ENCODE results near the gene TTC31.

The TTC31 gene

DNA sequence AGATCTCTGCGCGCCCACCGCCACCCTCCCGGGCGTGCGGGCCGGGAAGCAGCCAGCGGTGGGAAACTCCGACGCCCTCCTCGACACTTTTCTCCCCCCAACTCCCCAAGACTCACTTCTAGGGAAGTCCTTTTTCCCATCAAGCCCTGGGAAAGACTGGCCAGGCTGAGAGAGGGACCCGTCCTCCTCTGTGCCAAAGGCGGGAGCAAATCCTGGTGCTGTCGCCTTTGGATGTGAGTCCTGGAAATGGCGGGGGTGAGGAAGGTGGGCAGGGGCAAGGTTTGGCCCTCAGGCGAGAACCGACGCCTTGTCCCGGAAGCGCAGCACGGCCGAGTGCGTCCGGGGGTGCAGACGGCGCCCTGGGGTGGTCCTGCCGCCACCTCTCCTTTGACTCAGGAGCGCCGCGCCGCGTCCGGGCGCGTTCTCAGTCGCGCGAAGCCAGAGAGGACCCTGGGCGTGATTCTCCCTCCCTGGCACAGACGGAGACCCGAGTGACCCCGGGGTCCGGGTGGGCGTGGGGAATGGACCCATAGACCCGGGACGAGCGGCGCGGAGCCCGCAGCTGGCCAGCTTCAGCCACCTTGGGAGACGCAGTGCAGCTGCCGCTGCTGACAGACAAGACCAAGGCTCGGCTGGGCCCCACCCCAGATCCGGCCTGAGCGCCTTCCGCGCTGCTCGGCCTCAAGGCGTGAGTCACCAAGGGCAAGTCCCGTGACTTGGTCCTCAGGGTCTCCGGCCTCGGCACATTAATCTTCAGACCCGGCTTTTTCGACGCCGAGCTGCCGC, 20.0 kb downstream of the TTC31 start:
- Histone ChIP-seq H3K4me1 (ENCODE audit: insufficient read depth, low read length) (peaks cover 36% of the 10 kb centered on the region), H3K36me3 (ENCODE audit: insufficient read depth, low read length) (peaks cover 11% of the 10 kb centered on the region), H3K79me2 (ENCODE audit: insufficient read depth, low read length) (peaks cover 28% of the 10 kb centered on the region), H3K9me3 (ENCODE audit: insufficient read depth, low read length, severe bottlenecking) (no peaks in the 10 kb centered on the region), H3K27ac (ENCODE audit: low read length) (no peak overlapping the region), H3K9ac (ENCODE audit: low read depth, low read length) (no peak overlapping the region), H3K4me3 (ENCODE audit: low read depth in 1 of 2, low read length in 2 of 2) (no peak overlapping the region), H3K4me2 (ENCODE audit: insufficient read depth, low read length) (no peak overlapping the region), H4K20me1 (ENCODE audit: insufficient read depth, low read length) (no peaks in the 10 kb centered on the region), H2AFZ (ENCODE audit: low read depth, low read length) (no peak overlapping the region), H3K27me3 (ENCODE audit: insufficient read depth, low read length, poor library complexity) (no peaks in the 10 kb centered on the region)
- DNase-seq (no peak), ATAC-seq (ENCODE audit: insufficient read depth, low read depth) (no peak)
- TF ChIP-seq, protein P1, sequence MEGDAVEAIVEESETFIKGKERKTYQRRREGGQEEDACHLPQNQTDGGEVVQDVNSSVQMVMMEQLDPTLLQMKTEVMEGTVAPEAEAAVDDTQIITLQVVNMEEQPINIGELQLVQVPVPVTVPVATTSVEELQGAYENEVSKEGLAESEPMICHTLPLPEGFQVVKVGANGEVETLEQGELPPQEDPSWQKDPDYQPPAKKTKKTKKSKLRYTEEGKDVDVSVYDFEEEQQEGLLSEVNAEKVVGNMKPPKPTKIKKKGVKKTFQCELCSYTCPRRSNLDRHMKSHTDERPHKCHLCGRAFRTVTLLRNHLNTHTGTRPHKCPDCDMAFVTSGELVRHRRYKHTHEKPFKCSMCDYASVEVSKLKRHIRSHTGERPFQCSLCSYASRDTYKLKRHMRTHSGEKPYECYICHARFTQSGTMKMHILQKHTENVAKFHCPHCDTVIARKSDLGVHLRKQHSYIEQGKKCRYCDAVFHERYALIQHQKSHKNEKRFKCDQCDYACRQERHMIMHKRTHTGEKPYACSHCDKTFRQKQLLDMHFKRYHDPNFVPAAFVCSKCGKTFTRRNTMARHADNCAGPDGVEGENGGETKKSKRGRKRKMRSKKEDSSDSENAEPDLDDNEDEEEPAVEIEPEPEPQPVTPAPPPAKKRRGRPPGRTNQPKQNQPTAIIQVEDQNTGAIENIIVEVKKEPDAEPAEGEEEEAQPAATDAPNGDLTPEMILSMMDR (IDR thresholded peaks at IDR 0.05; ENCODE audit: borderline replicate concordance, extremely low read depth, low read length, poor library complexity, severe bottlenecking) = no peak
- TF ChIP-seq EZH2 (IDR thresholded peaks at IDR 0.05; ENCODE audit: borderline replicate concordance, low read depth, low read length, severe bottlenecking) = no peak

DNA sequence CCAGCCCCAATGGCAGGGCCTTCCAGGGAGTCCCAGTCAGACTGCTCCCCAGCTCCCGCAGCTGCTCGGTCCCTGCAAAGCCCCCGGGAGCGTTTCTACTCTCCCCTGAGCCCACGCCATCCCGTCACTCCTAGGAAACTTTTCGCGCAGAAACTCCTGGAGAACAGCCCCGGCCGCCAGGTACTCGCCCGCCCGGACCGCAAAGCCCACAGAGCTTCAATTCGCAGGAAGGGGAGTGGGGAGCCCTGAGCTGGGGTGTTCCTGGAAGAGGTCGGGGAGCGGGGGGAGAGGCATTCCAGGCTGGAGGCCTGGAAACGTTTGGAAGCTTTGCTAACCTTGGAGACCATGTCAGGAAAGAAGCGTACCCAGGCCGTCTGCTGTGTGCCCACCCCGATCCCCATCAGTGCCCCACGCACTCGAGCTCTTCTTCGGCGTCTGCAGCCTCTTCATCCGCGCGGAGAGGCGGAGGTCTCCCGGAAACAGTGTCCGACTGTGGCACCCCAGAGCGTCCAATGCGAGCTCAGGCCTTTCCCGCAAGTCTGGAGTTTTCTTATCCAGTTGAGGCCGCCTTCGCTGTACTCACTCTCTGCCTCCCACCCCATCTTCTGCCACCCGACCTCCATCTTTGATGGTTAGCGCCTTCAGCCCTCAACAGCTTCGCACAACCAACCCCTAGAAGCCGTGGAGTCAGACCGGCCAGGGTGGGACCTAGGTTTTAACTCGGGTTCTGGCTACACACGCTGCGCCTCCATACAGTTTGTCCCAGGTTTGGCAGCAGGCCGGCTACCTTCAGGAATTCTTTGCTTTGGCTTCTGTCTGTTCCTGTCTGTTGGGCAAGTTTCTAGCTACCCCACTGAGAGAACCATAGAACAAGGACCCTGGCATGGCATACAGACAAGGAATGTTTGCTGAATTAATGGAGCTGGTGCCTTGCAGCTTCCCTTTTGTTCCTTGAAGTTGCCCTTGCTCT, 20.9 kb downstream of the TTC31 start:
- peaks cover 19% of the 10 kb centered on the region for H3K79me2 ChIP-seq (ENCODE audit: insufficient read depth, low read length)
- H3K27ac ChIP-seq (ENCODE audit: low read length) = no peak overlapping the region
- no peaks in the 10 kb centered on the region for H3K27me3 ChIP-seq (ENCODE audit: insufficient read depth, low read length, poor library complexity)
- peaks cover 11% of the 10 kb centered on the region for H3K36me3 ChIP-seq (ENCODE audit: insufficient read depth, low read length)
- no peak for ATAC-seq (ENCODE audit: insufficient read depth, low read depth)
- H3K4me2 ChIP-seq (ENCODE audit: insufficient read depth, low read length) = no peak overlapping the region
- no peak for DNase-seq
- H3K9me3 ChIP-seq (ENCODE audit: insufficient read depth, low read length, severe bottlenecking) = no peaks in the 10 kb centered on the region
- H3K4me3 ChIP-seq (ENCODE audit: low read depth in 1 of 2, low read length in 2 of 2) = no peak overlapping the region
- H2AFZ ChIP-seq (ENCODE audit: low read depth, low read length) = no peak overlapping the region
- H3K9ac ChIP-seq (ENCODE audit: low read depth, low read length) = no peak overlapping the region
- no peak for TF ChIP-seq EZH2 (IDR thresholded peaks at IDR 0.05; ENCODE audit: borderline replicate concordance, low read depth, low read length, severe bottlenecking)
- TF ChIP-seq, protein P1 (IDR thresholded peaks at IDR 0.05; ENCODE audit: borderline replicate concordance, extremely low read depth, low read length, poor library complexity, severe bottlenecking) = no peak
- no peaks in the 10 kb centered on the region for H4K20me1 ChIP-seq (ENCODE audit: insufficient read depth, low read length)
- peaks cover 41% of the 10 kb centered on the region for H3K4me1 ChIP-seq (ENCODE audit: insufficient read depth, low read length)

GRCh38 chr2:74504591-74504990, 21.7 kb downstream of the TTC31 start:
- Histone ChIP-seq H3K79me2 (ENCODE audit: insufficient read depth, low read length) (peaks cover 14% of the 10 kb centered on the region), H3K4me1 (ENCODE audit: insufficient read depth, low read length) (peaks cover 36% of the 10 kb centered on the region), H3K9me3 (ENCODE audit: insufficient read depth, low read length, severe bottlenecking) (no peaks in the 10 kb centered on the region), H3K36me3 (ENCODE audit: insufficient read depth, low read length) (peaks cover 11% of the 10 kb centered on the region), H3K4me3 (ENCODE audit: low read depth in 1 of 2, low read length in 2 of 2) (no peak overlapping the region), H3K9ac (ENCODE audit: low read depth, low read length) (no peak overlapping the region), H3K4me2 (ENCODE audit: insufficient read depth, low read length) (no peak overlapping the region), H3K27me3 (ENCODE audit: insufficient read depth, low read length, poor library complexity) (no peaks in the 10 kb centered on the region), H3K27ac (ENCODE audit: low read length) (no peak overlapping the region), H2AFZ (ENCODE audit: low read depth, low read length) (no peak overlapping the region), H4K20me1 (ENCODE audit: insufficient read depth, low read length) (no peaks in the 10 kb centered on the region)
- no peak for TF ChIP-seq EZH2 (IDR thresholded peaks at IDR 0.05; ENCODE audit: borderline replicate concordance, low read depth, low read length, severe bottlenecking)
- TF ChIP-seq, protein P1 (IDR thresholded peaks at IDR 0.05; ENCODE audit: borderline replicate concordance, extremely low read depth, low read length, poor library complexity, severe bottlenecking) = no peak
- ATAC-seq (ENCODE audit: insufficient read depth, low read depth) = no peak
- no peak for DNase-seq
